Right atrium auricular region (tissue), 2 donors: ENCODE data around the gene LIFR. TPM values are rescaled to one million over a fixed set of nuclear protein-coding genes. Genes with fewer than 3 reads are reported as not detected.

Source experiments
- DNase-seq: peaks from one replicate; pipeline ENCODE4 v3.0.0-alpha.2; 2019; ENCODE audit warnings: low spot score
- H3K27ac ChIP-seq, 2 donors: fragments of 200-600 bp; sonication (generic); 1 replicate in 1 of 2; 2 replicates in 1 of 2; pipeline ENCODE4 v1.5.1; 2016 to 2019
- H3K27me3 ChIP-seq, 2 donors: fragments of 200-600 bp; sonication (generic); one replicate each; pipeline versions ENCODE4 v1.5.1 to v1.6.0; 2017 to 2019
- H3K36me3 ChIP-seq: fragments of 200-600 bp; sonication (generic); one replicate; pipeline ENCODE4 v1.5.1; 2016
- H3K4me1 ChIP-seq, 2 donors: fragments of 200-600 bp; sonication (generic); one replicate each; pipeline versions ENCODE4 v1.5.1 to v1.6.0; 2017 to 2019
- H3K4me3 ChIP-seq, 2 donors: fragments of 200-600 bp; sonication (generic); 1 replicate in 1 of 2; 2 replicates in 1 of 2; pipeline ENCODE4 v1.5.1; 2017 to 2019; ENCODE audit warnings: mild to moderate bottlenecking in 1 of 2, moderate library complexity in 1 of 2
- H3K9me3 ChIP-seq, 2 donors: fragments of 200-600 bp; sonication (generic); one replicate each; pipeline ENCODE4 v1.5.1; 2019
- CTCF ChIP-seq, 2 donors: fragments of 200-600 bp; sonication (generic); IDR thresholded peaks; one replicate each; pipeline ENCODE4 v1.5.1; 2019; ENCODE audit warnings: antibody characterized with exemption in 2 of 2
- total RNA-seq, 2 donors: library from RNA; depleted of rRNA; stranded (reverse); fragments of >200 nt; gene quantifications; one replicate each; pipeline ENCODE4 v1.1.0, GENCODE V29; 2016

The LIFR gene
- total RNA-seq, 2 donors from 2014 or later = 38.9 to 58.0 TPM

- H3K27ac ChIP-seq = no peak overlapping the region
- DNase-seq = no peak
- H3K36me3 ChIP-seq = no peaks in the 10 kb centered on the region
- TF ChIP-seq CTCF (IDR thresholded peaks at IDR 0.05) = no peak
- H3K4me3 ChIP-seq = no peak overlapping the region
- H3K27me3 ChIP-seq = no peaks in the 10 kb centered on the region
- peaks cover 0 to 12% of the 10 kb centered on the region in 2 donors for H3K4me1 ChIP-seq
- no peaks in the 10 kb centered on the region for H3K9me3 ChIP-seq
Observed at GRCh38 chr5:38453506-38453905, 102.9 kb downstream of the LIFR start.

- no peaks in the 10 kb centered on the region for H3K36me3 ChIP-seq
- H3K27ac ChIP-seq = no peak overlapping the region
- peaks cover 0 to 19% of the 10 kb centered on the region in 2 donors for H3K4me1 ChIP-seq
- no peak for DNase-seq
- H3K4me3 ChIP-seq = no peak overlapping the region
- no peak for TF ChIP-seq CTCF (IDR thresholded peaks at IDR 0.05)
- H3K9me3 ChIP-seq = no peaks in the 10 kb centered on the region
- H3K27me3 ChIP-seq = no peaks in the 10 kb centered on the region
Observed at GRCh38 chr5:38452201-38452600, 104.2 kb downstream of the LIFR start.

GRCh38 chr5:38451074-38451725 lies 105.2 kb downstream of the LIFR start:
- Histone ChIP-seq H3K4me1 (peaks cover 0 to 19% of the 10 kb centered on the region in 2 donors), H3K27ac (no peak overlapping the region), H3K36me3 (no peaks in the 10 kb centered on the region), H3K4me3 (no peak overlapping the region), H3K27me3 (no peaks in the 10 kb centered on the region), H3K9me3 (no peaks in the 10 kb centered on the region)
- DNase-seq = no peak
- no peak for TF ChIP-seq CTCF (IDR thresholded peaks at IDR 0.05)

- TF ChIP-seq CTCF (IDR thresholded peaks at IDR 0.05) = no peak
- H3K27me3 ChIP-seq = no peaks in the 10 kb centered on the region
- H3K9me3 ChIP-seq = no peaks in the 10 kb centered on the region
- no peak overlapping the region for H3K4me3 ChIP-seq
- no peaks in the 10 kb centered on the region for H3K36me3 ChIP-seq
- peaks cover 0 to 21% of the 10 kb centered on the region in 2 donors for H3K4me1 ChIP-seq
- no peak for DNase-seq
- H3K27ac ChIP-seq = no peak overlapping the region
Observed at GRCh38 chr5:38450627-38451026, 105.8 kb downstream of the LIFR start.

GRCh38 chr5:38448568-38449350 lies 107.7 kb downstream of the LIFR start:
- no peak for TF ChIP-seq CTCF (IDR thresholded peaks at IDR 0.05)
- DNase-seq = no peak
- Histone ChIP-seq H3K9me3 (no peaks in the 10 kb centered on the region), H3K27me3 (no peaks in the 10 kb centered on the region), H3K4me1 (peaks cover 0 to 29% of the 10 kb centered on the region in 2 donors), H3K4me3 (no peak overlapping the region), H3K36me3 (no peaks in the 10 kb centered on the region), H3K27ac (no peak overlapping the region)
